GM18861 (cell line): ENCODE data around the gene KRTAP4-16.
"Not testable (repeated sequence)": the region's sequence is repeated elsewhere in the genome, so short reads cannot be mapped to it uniquely, and the experiment has no call there.

ENCODE experiments used
- ATAC-seq: cut with Tn5 transposase; IDR thresholded peaks from one replicate; pipeline ENCODE4 v1.9.1; 2021; ENCODE audit not compliant: unreplicated experiment

The KRTAP4-16 gene

DNA sequence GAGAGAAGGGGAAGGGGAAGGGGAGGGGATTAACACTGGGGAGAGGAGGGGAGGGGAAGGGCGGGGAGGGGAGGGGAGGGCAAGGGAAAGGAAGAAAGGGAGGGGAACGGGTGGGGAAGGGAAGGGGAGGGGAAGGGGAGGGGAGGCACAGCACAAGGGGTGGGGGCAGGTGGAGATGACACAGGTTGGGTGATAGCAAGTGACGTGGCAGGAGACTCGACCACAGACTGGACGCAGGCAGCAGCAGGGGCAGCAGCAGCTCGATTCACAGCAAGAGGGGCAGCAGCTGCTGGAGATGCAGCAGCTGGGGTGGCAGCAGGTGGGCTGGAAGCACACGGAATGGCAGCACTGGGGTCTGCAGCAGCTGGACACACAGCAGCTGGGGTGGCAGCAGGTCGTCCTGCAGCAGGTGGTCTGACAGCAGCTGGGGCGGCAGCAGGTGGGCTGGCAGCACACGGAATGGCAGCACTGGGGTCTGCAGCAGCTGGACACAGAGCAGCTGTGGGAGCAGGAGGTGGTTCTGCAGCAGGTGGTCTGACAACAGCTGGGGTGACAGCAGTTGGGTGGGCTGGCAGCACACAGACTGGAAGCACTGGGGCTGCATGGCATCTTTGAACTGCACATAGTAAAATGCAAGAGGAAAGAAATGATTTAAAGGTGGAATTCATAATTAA is at the start of gene KRTAP4-16:
Gene KRTAP4-16 (minus strand): TSS at position 624 of the 674 bp plus-strand sequence. CDS start 0 bp downstream, at position 624.
- ATAC-seq = no peak

- ATAC-seq = no peak
Measured at GRCh38 chr17:41151525-41151924, 49.5 kb upstream of the KRTAP4-16 start.

DNA sequence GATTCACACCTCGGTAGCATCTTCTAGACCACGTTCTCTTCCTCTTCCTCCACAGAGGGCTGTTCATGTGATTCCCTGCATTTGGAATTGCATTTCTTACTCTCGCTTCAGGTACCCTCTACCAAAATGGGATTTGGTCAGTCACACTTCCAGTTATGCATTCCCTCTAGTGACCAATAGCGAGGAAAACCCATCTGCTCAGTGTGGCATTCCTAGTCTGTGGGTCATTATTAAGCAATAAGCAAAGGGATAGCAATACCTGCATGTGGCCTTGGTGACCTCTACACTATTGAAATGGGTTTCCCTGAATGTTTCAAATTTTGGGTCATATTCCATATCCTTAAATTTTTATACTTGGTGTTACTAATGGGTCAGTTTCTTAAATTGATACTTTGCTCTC is 48.0 kb upstream of the KRTAP4-16 start:
- ATAC-seq = no peak

- ATAC-seq = no peak
Measured at GRCh38 chr17:41149652-41149985, 47.6 kb upstream of the KRTAP4-16 start, which contains the start of gene KRTAP4-5. Gene KRTAP4-5 (minus strand): TSS chr17:41149825. CDS start chr17:41149767, 58 bp downstream.

DNA sequence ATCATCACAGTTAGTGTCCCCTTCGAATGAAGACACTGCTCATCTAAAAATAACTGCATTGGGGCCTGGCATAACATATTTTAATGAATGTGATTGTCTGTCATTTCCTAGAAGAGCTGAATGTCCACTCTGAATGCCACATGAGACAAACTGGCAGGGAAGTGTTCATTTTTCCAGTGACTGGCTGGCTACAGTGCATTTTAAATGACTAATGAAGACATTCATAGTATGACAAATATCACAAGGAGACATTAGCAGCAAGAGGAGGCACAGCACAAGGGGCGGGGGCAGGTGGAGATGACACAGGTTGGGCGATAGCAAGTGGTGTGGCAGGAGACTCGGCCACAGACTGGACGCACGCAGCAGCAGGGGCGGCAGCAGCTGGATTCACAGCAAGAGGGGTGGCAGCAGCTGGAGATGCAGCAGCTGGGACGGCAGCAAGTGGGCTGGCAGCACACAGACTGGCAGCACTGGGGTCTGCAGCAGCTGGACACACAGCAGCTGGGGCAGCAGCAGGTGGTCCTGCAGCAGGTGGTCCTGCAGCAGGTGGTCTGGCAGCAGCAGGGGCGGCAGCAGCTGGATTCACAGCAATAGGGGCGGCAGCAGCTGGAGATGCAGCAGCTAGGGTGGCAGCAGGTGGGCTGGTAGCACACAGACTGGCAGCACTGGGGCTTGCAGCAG is 47.1 kb upstream of the KRTAP4-16 start:
- ATAC-seq = not testable (repeated sequence)

- ATAC-seq = no peak
Measured at GRCh38 chr17:41147531-41148204, 45.7 kb upstream of the KRTAP4-16 start.

DNA sequence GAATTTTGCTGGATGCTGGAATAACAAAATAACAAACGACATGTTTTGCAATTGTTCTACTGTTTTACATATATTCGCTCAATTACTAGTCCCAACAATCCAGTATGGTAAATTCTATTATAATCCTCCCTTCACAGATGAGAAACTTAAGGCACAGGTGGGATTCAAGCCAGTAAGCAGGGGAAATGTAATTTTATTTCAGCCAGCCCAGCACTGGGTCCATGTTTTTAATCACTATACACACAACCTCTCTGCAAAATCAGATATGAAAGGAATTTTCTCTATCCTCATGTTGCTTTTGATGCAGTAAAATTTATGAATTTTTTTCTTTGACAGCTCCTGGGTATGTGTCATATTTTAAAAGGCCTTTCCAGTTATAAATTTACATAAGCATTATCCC is 43.3 kb upstream of the KRTAP4-16 start:
- no peak for ATAC-seq

GRCh38 chr17:41144846-41145245 is 42.8 kb upstream of the KRTAP4-16 start:
- no peak for ATAC-seq

DNA sequence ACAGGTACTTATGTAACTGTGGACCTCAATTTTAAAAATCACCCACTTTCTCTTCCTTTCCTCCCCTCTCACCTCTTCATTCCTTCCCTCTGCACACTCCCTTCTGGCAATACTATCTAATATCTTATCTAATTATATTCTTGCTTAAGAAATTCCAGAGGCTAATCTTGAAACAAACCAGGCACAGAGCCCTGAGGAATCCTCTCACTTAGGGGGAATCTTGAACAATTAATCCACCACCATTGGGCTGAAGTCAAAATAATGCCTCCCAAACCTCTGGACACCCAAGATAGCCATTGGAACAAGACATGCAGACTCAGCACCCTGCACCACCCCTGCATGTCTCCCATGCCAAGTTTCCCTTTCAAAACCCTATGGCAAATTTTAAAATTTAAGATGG is 39.4 kb upstream of the KRTAP4-16 start:
- no peak for ATAC-seq

DNA sequence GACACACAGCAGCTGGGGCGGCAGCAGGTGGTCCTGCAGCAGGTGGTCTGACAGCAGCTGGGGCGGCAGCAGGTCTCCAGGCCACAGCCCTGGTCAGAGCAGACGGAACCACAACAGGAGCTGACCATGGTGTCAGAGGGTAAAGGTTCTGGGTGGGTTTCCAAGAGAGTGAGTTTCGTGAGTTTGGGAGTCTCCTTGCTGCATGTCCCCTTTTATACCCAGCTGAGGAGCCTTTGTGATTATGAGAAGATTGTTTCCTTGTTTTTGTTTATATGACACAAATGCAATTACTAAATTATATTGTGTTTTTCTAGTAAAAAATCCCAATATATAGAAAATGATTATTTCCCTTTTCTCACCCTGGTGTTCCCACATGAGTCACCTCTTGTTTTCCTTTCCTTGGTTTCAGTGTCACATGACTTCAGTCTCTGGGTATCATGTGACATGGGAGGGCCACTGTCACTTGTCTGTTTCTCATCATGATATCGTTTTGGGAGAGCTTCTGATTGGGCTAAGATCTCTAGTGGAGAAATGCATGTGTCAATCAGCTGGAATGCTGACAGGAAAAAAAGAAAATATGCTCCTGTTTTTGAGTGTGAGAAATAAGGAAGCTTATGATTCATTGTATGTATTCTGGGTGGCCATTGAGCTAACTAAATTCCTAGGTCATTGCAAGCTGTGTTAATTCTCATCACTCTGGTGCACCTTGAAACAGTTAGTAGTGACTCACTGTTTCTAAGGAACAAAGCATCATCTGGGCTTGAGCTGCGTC is 38.5 kb upstream of the KRTAP4-16 start, which contains the start of gene KRTAP4-6:
Gene KRTAP4-6 (minus strand): TSS at position 185 of the 772 bp plus-strand sequence. CDS start 57 bp downstream, at position 128.
- ATAC-seq = no peak

DNA sequence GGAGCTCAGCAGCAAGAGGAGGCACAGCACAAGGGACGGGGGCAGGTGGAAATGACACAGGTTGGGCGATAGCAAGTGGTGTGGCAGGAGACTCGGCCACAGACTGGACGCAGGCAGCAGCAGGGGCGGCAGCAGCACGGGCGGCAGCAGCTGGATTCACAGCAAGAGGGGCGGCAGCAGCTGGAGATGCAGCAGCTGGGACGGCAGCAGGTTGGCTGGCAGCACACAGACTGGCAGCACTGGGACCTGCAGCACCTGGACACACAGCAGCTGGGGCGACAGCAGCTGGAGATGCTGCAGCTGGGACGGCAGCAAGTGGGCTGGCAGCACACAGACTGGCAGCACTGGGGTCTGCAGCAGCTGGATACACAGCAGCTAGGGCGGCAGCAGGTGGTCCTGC is 37.9 kb upstream of the KRTAP4-16 start:
- not testable (repeated sequence) for ATAC-seq

DNA sequence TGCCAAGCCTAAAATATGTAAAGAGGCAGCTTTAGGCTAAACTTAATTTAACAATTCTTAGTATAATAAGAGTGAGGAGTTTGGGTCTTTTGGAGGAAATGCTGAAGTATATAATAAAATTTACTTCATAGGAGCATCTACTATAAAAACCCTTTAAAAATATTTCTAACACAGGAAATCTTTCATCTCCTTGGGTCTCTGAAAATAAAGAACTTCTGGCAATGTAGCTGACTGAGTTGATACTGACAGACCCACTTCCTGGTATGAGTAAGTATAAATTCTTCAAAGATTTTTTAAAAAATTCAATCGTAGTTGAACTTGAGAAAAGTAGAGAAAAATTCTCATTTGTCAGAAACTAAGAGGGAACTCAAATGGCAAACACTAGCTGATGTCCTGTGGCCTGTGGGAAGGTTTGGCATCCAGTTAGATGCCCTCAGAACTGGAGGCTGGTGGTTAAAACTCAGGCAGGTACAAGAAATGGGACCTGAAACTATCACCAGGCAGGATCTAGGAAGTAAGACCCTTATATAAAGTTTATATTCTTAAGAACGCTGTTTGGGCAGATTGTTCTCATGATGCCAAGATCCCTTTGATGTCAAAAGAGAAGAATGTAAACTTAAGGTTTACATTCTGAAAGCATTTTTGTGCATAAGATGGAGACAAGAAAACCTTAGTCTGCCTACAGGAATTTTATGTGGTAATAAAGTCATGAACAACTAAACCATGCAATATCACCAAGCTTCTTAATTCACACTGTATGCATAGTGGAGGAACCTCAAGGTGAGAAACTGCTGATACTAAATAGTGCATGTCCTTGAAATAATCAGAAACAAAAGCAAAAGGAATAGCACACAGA is 32.1 kb upstream of the KRTAP4-16 start:
- ATAC-seq = no peak

DNA sequence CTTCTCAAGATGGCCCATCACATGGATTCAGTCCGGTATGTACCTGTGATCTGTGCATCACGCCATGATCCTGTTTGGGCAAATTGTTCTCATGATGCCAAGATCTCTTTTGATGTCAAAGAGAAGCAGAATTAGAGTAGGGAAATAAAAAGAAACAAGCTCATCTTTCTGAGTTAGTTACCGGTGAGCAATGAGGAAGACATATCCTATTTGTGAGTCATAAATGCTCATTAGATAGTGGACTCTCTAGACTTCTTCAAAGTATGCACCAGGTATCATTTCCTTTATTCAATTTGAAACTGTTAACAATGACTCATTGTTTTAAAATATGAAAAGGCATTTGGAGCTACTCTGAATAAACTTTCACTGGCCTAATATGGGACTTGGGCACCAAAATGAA is 30.0 kb upstream of the KRTAP4-16 start:
- ATAC-seq = no peak

- ATAC-seq = no peak
Measured at GRCh38 chr17:41127371-41127770, 25.4 kb upstream of the KRTAP4-16 start.

- ATAC-seq = no peak
Measured at GRCh38 chr17:41126412-41126811, 24.4 kb upstream of the KRTAP4-16 start.

DNA sequence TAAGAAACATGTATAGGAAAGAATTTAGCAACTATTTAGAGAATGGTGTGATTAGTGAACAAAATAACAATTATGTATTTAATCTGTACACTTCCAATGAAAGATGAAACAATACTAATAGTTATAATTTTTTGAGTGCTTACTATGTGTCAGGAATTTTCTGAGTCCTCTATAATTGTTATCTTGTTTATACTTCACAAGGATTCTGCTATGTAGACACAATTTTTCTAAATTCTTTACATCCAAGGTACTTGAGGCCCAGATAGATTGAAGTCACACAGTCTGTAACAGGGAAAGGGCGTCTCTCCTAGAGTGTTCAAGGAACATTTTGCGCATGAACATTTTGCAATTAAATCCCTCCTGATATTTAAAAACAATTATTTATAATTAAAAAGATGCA is 23.1 kb upstream of the KRTAP4-16 start:
- ATAC-seq = no peak

DNA sequence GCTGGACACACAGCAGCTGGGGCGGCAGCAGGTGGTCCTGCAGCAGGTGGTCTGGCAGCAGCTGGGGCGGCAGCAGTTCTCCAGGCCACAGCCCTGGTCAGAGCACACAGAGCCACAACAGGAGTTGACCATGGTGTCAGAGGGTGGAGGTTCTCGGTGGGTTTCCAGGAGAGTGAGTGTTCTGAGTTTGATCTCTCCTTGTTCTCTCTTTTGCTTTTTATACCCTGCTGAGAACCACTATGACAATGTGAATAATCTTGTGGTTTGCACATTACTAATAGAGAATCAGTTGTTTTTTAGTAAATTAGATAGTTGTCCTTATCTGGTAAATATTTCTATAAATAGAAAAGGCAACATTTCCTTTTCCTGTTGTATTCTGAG is 22.0 kb upstream of the KRTAP4-16 start, which contains the start of gene KRTAP4-12:
Gene KRTAP4-12 (minus strand): TSS at position 192 of the 381 bp plus-strand sequence. CDS start 60 bp downstream, at position 132.
- ATAC-seq = not testable (repeated sequence)

DNA sequence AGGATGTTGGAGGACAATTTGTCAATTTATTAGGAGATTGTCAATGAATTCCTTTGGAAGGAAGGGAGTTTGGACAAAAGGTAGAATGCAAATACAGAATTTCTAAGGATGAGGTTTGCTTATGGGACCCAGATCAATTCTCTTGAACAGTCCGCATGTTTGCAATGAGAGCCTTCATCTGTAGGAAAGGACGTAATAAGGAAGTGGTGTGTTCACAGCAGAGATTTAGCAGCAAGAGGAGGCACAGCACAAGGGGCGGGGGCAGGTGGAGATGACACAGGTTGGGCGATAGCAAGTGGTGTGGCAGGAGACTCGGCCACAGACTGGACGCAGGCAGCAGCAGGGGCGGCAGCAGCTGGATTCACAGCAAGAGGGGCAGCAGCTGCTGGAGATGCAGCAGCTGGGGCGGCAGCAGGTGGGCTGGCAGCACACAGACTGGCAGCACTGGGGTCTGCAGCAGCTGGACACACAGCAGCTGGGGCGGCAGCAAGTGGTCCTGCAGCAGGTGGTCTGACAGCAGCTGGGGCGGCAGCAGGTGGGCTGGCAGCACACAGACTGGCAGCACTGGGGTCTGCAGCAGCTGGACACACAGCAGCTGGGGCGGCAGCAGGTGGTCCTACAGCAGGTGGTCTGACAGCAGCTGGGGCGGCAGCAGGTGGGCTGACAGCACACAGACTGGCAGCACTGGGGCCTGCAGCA is 21.4 kb upstream of the KRTAP4-16 start:
- not testable (repeated sequence) for ATAC-seq

DNA sequence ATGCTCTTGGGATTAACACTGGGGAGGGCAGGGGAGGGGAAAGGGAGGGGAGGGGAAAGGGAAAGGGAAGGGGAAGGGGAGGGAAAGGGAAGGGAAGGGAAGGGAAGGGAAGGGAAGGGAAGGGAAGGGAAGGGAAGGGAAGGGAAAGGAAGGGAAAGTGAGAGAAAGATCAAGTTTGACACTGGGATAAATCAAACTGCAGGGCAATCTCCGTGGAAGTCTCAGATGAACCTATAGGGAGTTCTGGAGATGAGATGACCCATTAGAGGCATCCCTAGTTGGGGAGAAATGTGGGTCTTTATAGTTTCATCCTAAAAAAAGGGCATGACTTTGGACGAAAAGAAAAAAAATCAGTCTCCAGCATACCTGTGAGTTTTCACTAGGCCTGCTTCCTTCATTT is 19.7 kb upstream of the KRTAP4-16 start:
- ATAC-seq = no peak
